Vein endothelial cell (primary cell): ENCODE data around the gene UQCR11. TPM values are rescaled to one million over a fixed set of nuclear protein-coding genes. Genes with fewer than 3 reads are reported as not detected.

Source experiments
- small RNA-seq: library from RNA; depleted of rRNA; stranded (forward); fragments of <200 nt; gene quantifications from one replicate; pipeline ENCODE3, GENCODE V24; 2012
- total RNA-seq: library from RNA; depleted of rRNA; stranded (reverse); fragments of >200 nt; gene quantifications from 2 replicates; pipeline ENCODE4 v1.2.3, GENCODE V29; 2012

Gene UQCR11
- 41.7 and 59.1 TPM in 2 replicates for total RNA-seq

DNA sequence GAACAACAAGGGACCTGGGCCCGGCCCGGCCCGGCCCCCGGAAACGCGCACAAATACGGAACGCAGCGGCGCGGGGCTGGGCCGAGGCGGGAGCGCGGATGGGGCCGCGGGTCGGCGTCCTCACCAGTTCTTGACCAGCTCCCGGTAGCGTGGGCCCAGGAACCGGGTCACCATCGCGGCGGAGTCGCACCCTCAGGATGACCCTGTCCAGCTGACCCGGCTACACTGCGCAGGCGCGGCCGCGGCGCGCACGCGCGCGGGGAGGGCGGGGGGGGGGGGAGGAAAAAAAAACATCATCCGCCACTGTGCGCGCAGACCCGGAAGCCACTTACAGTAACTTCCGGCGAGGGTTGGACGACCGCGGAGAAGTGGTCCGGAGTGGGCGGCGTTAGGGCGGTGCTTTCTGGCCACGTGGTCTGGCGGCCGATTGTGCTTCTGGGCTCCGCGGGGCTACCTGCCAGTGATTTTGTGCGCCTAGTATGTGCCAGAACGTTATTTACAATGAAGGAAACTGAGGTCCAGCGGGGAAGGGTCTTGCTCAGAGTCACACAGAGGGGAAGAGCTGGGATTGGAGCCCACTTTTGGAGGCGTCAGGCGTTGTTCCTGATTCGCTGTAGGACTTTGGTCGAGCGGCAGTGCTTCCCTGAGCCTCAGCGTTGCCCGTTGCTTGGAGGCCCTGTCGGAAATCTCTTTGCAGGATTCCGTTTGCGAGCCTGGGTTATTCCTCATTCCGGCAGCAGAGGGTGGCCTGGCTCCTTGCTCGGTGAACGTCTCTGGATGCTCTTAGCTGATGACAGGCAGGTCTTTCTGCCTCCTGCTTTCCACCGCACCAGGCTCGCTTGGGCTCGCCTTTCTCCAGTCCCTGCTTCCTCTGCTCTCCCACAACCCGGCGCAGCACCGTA, at the start of gene UQCR11:
UQCR11 (minus strand) TSS at position 227 of the 902 bp plus-strand sequence; CDS start at position 174, 53 bp downstream.

DNA sequence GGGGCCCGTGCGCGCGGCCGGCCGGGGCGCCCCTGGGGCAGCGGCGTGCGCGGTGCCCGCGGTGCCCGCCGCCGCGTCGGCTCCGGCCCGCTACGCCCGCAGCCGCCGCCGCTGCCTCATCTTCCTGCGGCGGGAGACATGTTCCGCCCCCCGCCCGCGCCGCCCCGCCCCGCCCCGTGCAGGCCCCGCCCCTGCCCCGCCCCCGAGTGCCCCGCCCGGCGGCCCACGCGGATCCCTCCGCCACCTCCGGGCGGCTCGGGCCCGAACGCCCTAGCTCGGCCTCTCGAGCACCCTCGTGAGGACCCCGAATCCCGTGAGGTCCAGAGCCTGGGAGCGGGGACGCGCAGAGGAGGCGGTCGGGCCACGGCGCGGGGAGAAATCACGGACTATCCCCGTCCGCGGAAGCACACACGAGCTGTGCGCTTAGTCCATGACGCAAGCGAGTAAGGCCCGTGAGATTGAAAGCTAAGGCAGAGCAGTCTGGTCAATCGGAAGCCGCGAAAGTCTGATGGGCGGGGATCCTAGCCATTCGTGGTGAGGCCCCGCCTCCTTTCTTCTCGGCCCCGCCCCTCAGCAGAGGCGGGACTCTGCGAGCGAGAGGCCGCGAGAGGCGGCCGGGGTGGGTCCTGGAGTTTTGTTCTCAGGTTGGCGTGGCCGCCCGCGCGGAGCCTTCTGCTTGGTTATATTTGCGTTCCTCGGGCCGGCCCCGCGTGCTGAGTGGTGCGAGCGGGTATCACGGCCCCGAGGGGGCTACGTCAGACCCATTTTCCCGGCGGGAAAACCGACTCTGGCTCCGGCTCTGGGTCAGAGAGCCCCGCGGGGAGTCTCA, 47.4 kb upstream of the UQCR11 start, which contains the start of gene TCF3:
TCF3 (minus strand) TSS at position 145 of the 829 bp plus-strand sequence. CDS start 2,367 bp downstream, outside the sequence.

DNA sequence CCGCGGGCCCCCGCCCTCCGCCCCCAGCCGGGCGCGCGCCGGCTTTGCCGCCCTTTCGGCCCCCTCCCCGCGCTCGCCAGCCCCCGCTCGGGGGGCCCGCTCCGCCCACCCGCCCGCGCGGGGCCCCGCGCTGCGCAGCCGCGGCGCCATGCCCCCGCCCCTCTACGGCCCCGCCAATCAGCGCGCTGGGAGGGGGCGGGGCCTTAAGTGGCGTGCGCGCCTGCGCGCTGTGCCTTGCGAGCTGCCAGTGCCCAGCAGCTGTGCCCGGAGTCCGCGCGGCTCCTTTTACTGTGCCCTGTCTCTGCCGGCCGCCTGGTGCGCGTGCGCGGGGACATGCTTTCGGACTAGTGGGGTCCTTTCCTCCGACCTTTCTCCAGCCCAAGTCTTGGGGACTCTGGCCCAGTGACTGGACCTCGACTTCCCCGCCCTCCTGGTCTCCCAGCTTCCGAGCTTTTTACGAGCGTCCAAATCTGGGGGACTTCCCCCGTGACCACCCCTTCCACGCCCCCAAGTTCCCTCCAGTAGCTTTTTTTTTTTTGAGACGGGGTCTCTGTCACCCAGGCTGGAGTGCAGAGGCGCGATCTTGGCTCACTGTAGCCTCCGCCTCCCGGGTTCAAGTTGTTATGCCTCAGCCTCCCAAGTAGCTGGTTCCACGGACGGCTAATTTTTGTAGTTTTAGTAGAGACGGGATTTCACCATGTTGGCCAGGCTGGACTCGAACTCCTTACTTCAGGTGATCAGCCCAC, 12.3 kb downstream of the UQCR11 start, which contains the start of gene MBD3:
MBD3 (minus strand) TSS at position 111 of the 746 bp plus-strand sequence. CDS start 234 bp downstream, outside the sequence.

DNA sequence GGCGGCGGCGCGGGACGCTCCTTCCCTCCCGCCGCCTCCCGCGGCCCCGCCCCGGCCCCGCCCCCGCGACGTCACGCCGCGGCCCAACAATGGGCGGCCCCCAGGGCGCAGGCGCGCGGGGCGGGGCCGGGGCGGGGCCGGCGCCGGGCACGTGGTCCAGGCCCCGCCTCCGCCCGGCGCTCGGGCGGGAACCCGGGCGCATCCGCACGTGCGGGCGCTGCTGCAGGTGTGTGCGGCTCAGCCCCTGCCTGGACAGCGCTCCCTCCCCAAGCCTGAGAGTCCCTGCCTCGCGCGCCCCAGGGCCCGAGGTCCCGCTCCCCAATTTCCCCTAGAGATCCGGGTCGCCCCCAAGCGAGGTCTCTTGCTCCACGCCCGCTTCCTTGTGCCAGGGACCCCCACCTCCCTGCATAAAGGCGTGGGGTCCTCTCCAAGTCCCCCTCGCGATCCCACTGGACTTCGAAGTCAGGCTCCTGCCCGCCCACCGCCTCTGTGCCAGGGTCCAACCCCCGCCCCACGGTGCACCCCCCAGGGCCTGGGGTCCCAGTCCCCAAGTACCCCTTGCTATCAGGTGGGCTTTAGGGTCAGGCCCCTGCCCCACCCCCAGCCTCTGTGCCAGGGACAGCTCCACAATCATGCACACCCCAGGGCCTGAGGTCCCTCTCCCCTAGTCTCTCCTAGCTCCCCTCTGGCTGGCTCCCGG, 36.8 kb downstream of the UQCR11 start, which contains the start of gene MEX3D:
MEX3D (minus strand) TSS at position 6 of the 700 bp plus-strand sequence. CDS start 267 bp downstream, outside the sequence.

Small RNA genes within 50 kb of the gene (small RNA-seq; reads per million reads assigned to genes)
- gene AC005943.2 (not detected), gene RN7SL477P (not detected), gene RNU6-1223P (not detected)

Other genes starting within 250 kb of the UQCR11 start
- 54.9 and 59.0 TPM in 2 replicates for gene NDUFS7, start 221.6 kb downstream of the UQCR11 start, total RNA-seq
- gene GAMT, start 203.9 kb downstream of the UQCR11 start, total RNA-seq, result 20.1 and 31.0 TPM in 2 replicates
- 63.0 and 78.0 TPM in 2 replicates for gene DAZAP1, start 197.9 kb downstream of the UQCR11 start, total RNA-seq
- 657 and 725 TPM in 2 replicates for gene RPS15, start 167.1 kb downstream of the UQCR11 start, total RNA-seq
- under 0.01 and 0.10 TPM in 2 replicates for gene APC2, start 155.3 kb downstream of the UQCR11 start, total RNA-seq
- gene C19orf25, start 126.2 kb downstream of the UQCR11 start, total RNA-seq, result 26.4 and 31.4 TPM in 2 replicates
- 1.5 and 1.6 TPM in 2 replicates for gene PCSK4, start 115.1 kb downstream of the UQCR11 start, total RNA-seq
- 0.86 and 0.98 TPM in 2 replicates for gene REEP6, start 114.3 kb downstream of the UQCR11 start, total RNA-seq
- 0.65 TPM in 1 of 2 replicates, not detected in the other for gene ADAMTSL5, start 92.4 kb downstream of the UQCR11 start, total RNA-seq
- gene PLK5, start 81.4 kb downstream of the UQCR11 start, total RNA-seq, result not detected in 2 replicates
- gene MEX3D, start 37.1 kb downstream of the UQCR11 start, total RNA-seq, result 103 and 152 TPM in 2 replicates
- gene MBD3, start 12.6 kb downstream of the UQCR11 start, total RNA-seq, result 101 and 111 TPM in 2 replicates
- 161 and 194 TPM in 2 replicates for gene TCF3, start 47.2 kb upstream of the UQCR11 start, total RNA-seq
- gene ONECUT3, start 148.0 kb upstream of the UQCR11 start, total RNA-seq, result not detected in 2 replicates
- gene ATP8B3, start 206.8 kb upstream of the UQCR11 start, total RNA-seq, result 1.6 and 1.7 TPM in 2 replicates
- gene REXO1, start 243.0 kb upstream of the UQCR11 start, total RNA-seq, result 18.0 and 22.5 TPM in 2 replicates